Measurements from ENCODE around the gene NSD2.
"Not testable (repeated sequence)": the region's sequence is repeated elsewhere in the genome, so short reads cannot be mapped to it uniquely, and the experiment has no call there.

The NSD2 gene

DNA sequence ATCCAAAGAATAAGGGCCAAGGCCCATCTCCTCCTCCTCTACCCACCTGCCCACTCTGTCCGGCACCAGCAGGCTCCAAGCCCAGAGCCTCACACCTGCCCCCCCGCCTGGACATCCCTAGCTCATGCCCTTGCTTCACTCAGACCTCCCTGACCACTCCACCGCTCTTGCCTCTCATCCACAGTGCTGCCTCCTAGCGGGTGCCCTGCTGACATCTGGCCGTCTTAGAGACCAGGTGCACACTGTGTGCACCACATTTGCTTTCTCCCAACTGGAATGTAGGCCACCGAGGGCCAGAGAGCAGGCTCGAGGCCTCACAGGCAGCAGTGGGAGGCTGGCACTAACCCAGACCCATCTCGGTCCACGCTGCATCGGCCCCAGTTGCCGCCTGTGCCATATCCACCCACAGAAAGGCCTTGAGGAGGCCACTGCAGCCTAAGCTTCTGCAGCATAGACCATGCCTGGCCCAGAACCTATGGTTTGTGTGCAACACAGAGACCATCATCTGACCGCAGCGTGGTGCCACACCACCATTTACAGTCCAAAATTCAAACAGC is 28.8 kb upstream of the NSD2 start:
- no peak for DNase-seq

GRCh38 chr4:1842993-1843448 is 28.2 kb upstream of the NSD2 start:
- no peak for DNase-seq

- peak; percentile 11 to 20 for DNase-seq
Observed at GRCh38 chr4:1843852-1844251, 27.3 kb upstream of the NSD2 start.

DNA sequence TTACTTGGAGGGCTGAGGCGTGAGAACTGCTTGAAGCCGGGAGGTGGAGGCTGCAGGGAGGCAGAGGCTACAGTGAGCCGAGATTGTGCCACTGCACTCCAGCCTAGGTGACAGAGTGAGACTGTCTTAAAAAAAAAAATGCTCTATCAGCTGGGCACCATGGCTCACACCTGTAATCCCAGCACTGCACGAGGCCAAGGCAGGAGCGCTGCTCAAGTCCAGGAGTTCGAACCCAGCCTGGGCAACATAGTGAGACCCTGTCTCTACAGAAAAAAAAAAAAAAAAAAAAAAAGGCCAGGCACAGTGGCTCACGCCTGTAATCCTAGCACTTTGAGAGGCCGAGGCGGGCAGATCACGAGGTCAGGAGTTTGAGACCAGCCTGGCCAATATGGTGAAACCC is 26.6 kb upstream of the NSD2 start:
- not testable (repeated sequence) for DNase-seq

- no peak for DNase-seq
Observed at GRCh38 chr4:1846580-1846979, 24.6 kb upstream of the NSD2 start.

DNA sequence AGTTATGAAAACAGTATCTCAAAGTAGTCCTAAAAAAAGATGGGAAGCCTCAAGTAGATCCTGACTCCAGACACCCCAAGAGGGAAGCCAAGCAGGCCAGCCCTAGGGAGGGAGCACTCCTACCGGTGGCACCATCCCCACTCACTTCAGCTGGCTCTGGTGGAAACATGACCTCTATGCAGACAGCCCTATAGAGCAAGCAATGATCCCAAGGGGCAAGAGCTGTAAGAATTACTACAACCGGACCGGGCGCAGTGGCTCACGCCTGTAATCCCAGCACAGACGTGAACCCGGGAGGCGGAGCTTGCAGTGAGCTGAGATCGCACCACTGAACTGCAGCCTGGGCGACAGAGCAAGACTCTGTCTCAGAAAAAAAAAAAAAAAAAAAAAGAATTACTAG is 20.9 kb upstream of the NSD2 start:
- no peak for DNase-seq

DNA sequence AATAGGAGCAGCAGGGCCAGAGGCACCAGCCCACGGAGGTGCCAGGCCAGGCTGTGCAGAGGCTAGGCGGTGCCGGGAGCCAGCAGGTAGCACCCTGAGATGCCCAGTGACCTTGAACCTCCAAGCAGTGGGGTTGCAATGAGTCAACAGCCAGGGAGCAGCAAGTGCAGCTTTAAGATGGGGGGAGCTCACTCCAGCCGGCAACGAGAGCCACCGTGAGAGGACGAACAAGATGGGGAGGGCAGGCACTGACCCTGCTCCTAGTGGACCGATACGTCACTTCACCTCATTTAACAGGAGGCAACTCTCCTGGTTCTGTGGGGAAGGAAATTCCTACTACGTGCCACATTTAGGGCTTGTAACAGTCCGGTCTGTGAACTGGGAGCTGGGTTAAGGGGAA is 20.0 kb upstream of the NSD2 start:
- DNase-seq = no peak

DNA sequence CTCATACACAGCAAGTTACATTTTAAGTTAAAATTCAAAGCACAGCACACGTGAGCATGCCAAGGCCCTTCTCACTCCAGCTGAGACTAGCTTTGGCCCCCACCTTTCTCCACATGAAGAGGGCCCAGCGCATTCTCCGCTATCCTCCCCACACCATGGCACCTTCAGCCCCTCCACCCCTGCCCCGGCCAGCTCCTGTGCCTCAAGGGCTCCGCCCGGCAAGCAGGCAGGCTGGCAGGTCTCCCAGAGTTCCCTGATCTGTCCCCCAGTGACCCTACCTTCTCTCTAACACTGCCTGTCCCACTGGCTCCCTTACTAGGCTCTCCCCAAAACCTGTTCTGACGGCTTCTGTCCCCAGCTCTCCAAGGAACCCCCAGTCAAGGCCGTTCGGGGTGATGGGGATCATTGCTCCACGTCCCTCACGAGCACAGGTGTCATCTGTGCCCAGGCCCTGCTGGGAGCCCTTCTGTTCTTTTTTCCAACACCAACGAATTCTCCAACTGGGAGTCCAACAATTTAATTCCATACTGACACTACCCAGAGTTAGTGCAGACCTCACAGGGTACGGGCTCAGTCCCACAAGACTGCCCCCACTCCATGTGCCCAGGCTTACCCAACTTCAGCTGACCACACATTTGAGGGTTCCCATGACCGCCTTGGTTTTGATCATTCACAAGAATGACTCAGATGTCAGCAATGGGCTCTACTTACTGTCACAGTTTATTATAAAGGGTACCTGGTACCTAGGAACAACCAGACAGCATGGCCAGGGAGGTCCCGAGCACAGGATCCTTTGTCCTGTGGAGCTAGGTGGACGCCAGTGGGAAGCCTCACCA is 19.4 kb upstream of the NSD2 start:
- no peak for DNase-seq

DNA sequence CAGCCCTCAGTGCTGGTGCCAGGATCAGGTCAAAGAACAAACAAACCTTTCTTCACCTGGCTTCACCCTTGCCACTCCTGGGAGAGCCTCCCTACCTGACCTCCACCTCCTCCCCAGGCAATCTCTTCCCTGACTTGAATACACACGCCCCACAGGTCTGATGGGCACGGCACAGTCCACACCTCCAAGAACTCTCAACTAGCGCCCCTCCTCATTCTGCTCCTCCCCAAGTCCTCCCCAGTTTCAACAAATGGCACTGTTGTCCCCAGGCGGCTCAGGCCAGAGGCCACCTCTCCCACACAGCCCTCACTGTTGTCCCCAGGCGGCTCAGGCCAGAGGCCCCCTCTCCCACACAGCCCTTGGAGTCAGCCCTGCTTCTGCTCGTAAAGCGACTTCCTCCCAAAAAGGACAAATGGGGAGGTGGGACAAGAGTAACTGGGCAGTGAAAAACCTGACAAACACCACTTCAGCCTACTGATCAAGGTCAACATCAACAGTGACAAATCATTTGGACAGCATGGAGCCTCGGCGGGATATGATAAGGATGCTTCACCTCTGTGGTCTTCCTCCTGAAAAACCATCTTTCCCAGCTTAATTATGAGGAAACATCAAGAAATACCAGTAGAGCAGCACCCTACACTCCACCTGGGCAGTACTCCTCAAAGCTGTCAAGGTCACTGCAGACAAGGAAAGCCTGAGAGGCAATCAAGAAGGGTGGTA is 18.1 kb upstream of the NSD2 start:
- DNase-seq = no peak

- no peak for DNase-seq
Observed at GRCh38 chr4:1854752-1855151, 16.4 kb upstream of the NSD2 start.

DNA sequence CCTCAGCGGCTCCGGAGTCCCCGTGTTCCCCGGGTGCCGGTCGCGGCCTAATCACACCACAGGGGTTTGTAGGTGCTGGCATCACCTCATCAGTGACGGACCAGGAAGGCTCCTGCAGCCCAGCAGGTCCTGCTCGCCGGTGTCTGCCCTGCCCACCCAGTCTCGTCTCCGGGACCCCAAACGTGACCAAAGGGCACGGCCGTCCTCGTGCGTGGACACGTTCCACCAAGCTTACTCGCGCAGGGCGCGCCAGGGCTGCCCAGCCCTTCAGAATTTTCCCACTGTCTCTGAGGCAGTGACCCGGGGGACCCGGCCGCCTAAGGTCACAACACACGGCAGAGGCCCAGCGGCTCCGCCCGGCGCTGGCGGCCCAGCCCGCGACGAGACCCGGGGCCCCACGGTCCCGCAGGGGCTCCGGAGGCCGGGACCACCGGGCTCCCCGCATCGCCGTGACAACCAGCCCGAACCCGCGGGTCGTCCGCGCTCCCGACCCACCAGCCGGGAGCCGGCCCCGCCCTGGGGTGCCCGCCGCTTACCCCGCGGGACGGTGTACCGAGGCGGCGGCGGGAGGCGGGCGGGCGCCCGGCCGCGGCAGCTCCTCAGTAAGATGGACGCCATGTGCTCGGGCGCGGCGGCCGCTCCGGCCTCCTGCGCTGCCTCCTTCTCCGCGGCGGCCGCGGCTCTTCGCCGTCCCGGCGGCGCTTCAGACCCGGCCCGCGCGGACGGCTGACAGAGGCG is 15.7 kb upstream of the NSD2 start:
- no peak for DNase-seq

- DNase-seq = peak; percentile 94 to 96
Observed at GRCh38 chr4:1856071-1856942, 14.9 kb upstream of the NSD2 start, which contains the start of gene LETM1. LETM1 (minus strand) TSS chr4:1856156; CDS start chr4:1855950, 206 bp downstream.

- DNase-seq = no peak
Observed at GRCh38 chr4:1856943-1857699, 14.1 kb upstream of the NSD2 start.

DNA sequence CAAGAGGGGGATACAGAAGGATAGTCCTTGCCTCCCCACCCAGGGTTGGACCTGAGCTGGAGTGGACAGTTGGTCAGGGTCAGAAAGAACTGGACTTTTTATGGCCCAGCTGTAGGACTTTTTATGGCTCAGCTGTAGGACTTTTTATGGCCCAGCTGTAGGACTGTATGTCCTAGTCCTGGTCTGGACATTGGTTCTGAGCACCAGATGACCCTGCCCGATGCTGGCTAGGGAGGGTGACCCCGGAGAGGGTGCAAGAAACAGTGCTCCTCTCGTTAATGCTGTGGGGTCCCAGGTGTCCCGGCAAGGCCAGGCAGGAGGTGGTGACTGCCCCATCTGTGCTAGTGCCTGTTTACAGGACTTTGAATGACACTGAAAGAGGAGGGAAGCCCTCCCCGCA is 13.3 kb upstream of the NSD2 start:
- no peak for DNase-seq

DNA sequence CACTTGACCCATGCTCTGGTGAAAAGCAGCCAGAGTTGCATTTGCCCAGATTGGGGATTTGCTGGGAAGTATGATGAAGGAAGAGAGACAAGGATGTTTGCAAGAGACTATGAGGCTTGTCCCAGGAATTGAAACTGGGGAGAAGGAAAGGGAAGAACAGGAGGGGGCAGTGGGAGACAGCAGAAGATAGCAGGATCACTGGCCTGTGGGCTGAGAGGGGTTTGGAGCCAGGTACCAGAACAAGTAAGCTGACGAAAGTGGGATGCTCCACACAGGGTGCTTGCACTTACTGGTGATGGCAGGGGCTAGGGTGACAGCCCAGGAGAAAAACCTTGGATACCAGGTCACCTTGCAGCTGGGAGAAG is 11.8 kb upstream of the NSD2 start:
- DNase-seq = no peak

- DNase-seq = no peak
Observed at GRCh38 chr4:1862055-1862911, 8.9 kb upstream of the NSD2 start.

DNA sequence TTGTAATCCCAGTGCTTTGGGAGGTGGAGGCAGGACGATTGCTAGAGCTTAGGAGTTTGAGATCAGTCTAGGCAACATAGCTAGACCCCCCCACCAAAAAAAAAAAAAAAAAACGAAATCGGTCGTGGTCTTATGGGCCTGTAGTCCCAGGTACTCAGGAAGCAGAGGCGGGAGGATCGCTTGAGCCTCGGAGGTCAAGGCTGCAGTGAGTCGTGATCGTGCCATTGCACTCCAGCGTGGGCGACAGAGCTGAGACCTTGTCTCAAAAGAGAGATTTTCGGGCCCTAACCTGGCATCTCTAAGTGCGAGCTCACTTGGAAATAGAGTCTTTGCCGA is 8.3 kb upstream of the NSD2 start:
- DNase-seq = no peak

DNA sequence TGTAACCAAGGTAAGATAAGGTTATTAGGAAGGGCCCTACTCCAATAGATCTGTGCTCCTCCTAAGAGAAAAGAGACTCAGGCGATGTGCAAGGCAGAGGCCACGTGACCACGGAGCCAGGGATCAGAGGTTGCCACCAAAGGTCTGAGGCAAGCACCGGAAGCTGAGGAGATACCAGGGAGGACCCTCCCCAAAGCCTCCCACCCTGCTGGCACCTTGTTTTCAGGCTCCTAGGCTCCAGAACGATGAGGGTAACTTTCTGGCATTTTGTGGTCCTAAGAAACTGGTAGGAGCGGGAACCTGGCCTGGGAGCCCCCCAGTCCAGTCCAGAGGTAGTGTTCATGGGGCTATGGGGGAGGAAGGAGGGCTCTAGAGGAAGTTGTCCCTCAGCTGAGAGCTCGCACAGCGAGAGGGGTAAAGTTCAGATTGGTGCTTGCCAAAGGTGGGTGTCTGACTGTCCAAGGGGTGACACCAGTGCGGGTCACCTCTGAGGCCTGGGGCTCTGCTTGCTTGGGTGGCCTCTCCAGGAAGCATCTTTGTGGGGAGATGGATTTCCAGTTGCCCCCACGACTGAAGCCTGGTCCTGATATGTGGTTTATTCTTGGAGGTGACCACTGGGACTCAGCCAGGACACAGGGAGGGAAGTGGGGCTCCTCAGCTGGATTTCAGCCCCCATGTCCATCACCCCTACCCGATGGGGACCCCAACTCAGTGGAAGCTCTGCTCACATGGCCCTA is 7.7 kb upstream of the NSD2 start:
- DNase-seq = no peak

DNA sequence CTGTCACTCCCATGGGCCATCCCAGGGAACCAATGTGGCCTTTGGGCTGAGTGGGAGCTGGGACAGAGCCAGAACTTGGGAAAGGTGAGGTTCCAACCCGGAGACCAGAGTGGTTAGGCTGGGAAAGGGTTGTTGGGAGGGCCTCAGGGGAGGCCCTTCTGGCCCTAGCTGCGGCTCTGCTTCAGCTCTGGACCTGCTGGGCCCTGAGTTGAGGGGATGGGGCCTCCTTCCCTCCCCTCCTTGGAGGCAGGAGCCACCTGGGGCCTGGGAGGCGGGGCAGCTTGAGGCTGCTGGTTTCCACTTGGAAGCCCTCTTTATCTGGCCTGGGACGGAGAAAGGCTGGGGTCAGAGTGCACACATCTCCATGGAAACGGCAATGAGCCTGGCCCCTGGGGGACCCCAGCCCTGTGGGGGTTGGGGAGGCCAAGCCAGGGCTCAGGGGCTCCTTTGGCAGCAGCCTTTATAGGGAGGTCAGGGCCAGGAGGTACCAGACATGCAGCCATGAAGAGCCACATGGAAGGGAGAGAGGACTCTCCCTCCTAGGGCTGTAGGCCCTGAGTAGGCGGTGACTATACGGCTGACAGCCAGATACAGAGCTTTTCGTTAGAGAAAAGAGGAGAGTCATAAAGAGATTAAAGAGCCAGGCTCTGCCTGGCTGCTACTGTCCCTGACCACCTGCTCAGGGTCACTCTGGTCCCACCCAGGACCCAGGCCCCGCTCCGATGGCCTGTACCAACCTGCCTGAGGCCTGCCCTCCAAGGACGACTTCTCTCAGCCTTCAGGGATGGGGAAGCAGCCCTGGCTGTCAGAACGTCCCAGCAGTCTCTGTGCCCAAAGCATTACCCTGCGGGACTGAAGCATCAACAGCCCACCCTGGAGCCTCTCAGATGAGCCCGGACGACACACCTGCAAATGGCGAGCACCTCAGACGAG is 6.9 kb upstream of the NSD2 start:
- DNase-seq = no peak

Measured in hippocampal formation (tissue), 2 donors.